ENCODE data around the gene NOL4L. TPM values are rescaled to one million over a fixed set of nuclear protein-coding genes. Genes with fewer than 3 reads are reported as not detected.

NOL4L gene
- total and polyA plus RNA-seq, 2 donors (not counting 3 experiments of a cell fraction or from before 2014, with no cell fraction given), result 55.2 to 79.6 TPM

GRCh38 chr20:32558526-32558925 is 26.6 kb downstream of the NOL4L start:
- H3K27ac ChIP-seq (ENCODE audit: insufficient read depth, low read depth, low read length), result no peak overlapping the region

DNA sequence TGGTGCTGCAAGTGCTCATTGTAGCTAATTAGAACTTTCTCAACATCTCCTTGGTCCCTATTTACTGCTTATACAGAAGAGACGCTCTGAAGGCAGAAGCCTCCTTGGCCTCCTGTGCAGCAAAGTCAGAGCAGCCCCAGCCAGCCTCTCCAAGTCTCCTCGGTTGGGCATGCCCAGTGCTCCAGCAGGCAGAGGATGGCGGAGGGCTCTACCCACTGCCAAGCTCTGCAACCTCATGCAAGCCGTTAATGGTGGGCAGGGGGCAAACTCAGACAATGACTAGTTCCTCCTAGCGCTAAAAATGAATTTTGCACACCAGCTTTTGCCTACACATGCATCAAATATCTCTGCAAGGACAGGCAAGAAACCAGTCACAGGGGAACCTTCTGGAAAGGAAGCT is 27.8 kb downstream of the NOL4L start:
- H3K36me3 ChIP-seq (ENCODE audit: control insufficient read depth in 2 of 2, extremely low read depth in 1 of 2, insufficient read depth in 2 of 2, low read length in 2 of 2), result no peaks in the 10 kb centered on the region
- intact Hi-C loops (cut with micrococcal nuclease), result no loop called here
- dilution Hi-C loops (cut with MboI; ENCODE audit: extremely low pct_ligation_motif_present, low sequenced_read_pairs), result no loop called here
- no peak overlapping the region for H2AFZ ChIP-seq (ENCODE audit: low read depth, low read length)
- FAIRE-seq, result no peak
- no peaks in the 10 kb centered on the region for H3K9me3 ChIP-seq (replicated peaks; ENCODE audit: control insufficient read depth, insufficient read depth, low read length)
- DNase-seq (ENCODE audit: low read depth, low spot score), result no peak
- no peaks in the 10 kb centered on the region for H4K20me1 ChIP-seq (replicated peaks; ENCODE audit: control insufficient read depth, extremely low read depth, insufficient read depth, low read length)
- H3K9me1 ChIP-seq (replicated peaks; ENCODE audit: control insufficient read depth, extremely low read depth, insufficient read depth, low read length), result no peaks in the 10 kb centered on the region
- H3K4me1 ChIP-seq (ENCODE audit: control insufficient read depth, extremely low read depth, insufficient read depth, low read length), result peaks cover 5% of the 10 kb centered on the region
- H3K27ac ChIP-seq (ENCODE audit: insufficient read depth, low read depth, low read length), result no peak overlapping the region
- H3K4me2 ChIP-seq (ENCODE audit: insufficient read depth, low read length), result no peak overlapping the region
- ChIA-PET POLR2A (no interaction called here), CTCF (interaction anchor here (1.2 to 1.6 kb wide), 3 partner anchors 11 to 34 kb away, joined by 3 to 6 read pairs (median 3); no protein-coding TSS in a partner anchor)
- H3K79me2 ChIP-seq (ENCODE audit: control insufficient read depth, insufficient read depth, low read length), result no peaks in the 10 kb centered on the region
- H3K9ac ChIP-seq (replicated peaks; ENCODE audit: extremely low read depth, insufficient read depth, low read length), result no peak overlapping the region
- no peaks in the 10 kb centered on the region for H3K27me3 ChIP-seq (ENCODE audit: control insufficient read depth in 2 of 2, insufficient read depth in 2 of 2, low read length in 2 of 2)
- TF ChIP-seq POLR2AphosphoS5 (IDR thresholded peaks at IDR 0.05; ENCODE audit: insufficient read depth, low read depth, low read length) (no peak), POLR2A (IDR thresholded peaks at IDR 0.05; ENCODE audit: low read depth, low read length) (no peak), MYC (IDR thresholded peaks at IDR 0.05; ENCODE audit: low read depth, low read length) (no peak), FOS (IDR thresholded peaks at IDR 0.05; ENCODE audit: borderline replicate concordance, insufficient read depth, low read length) (no peak), MAX (IDR thresholded peaks at IDR 0.05; ENCODE audit: insufficient read depth, insufficient read length) (no peak), EZH2 (IDR thresholded peaks at IDR 0.05; ENCODE audit: borderline replicate concordance, low read depth, low read length, severe bottlenecking) (no peak), JUN (IDR thresholded peaks at IDR 0.05; ENCODE audit: borderline replicate concordance, insufficient read depth, insufficient read length, low read depth) (no peak), CTCF (IDR thresholded peaks at IDR 0.05; ENCODE audit: extremely low read depth in 1 of 2, insufficient read depth in 1 of 2, low read depth in 1 of 2, low read length in 2 of 2) (no peak), GATA2 (IDR thresholded peaks at IDR 0.05; ENCODE audit: insufficient read depth, insufficient read length, low read depth, low read length) (no peak)
- no peak overlapping the region for H3K4me3 ChIP-seq (replicated peaks in 1 of 3; ENCODE audit: insufficient read depth in 1 of 3, low read depth in 1 of 3, low read length in 3 of 3)
- BruUV-seq (replicated peaks), result no TSS peak

More at GRCh38 chr20:32558526-32558925, 26.6 kb downstream of the NOL4L start:
- ChIA-PET CTCF (interaction anchor here (1.2 to 1.6 kb wide), 3 partner anchors 13 to 35 kb away, joined by 3 to 6 read pairs (median 3); no protein-coding TSS in a partner anchor), POLR2A (no interaction called here)
- no peak overlapping the region for H3K4me3 ChIP-seq (replicated peaks in 1 of 3; ENCODE audit: insufficient read depth in 1 of 3, low read depth in 1 of 3, low read length in 3 of 3)
- no peaks in the 10 kb centered on the region for H3K9me3 ChIP-seq (replicated peaks; ENCODE audit: control insufficient read depth, insufficient read depth, low read length)
- DNase-seq (ENCODE audit: low read depth, low spot score), result no peak
- H3K36me3 ChIP-seq (ENCODE audit: control insufficient read depth in 2 of 2, extremely low read depth in 1 of 2, insufficient read depth in 2 of 2, low read length in 2 of 2), result no peaks in the 10 kb centered on the region
- H3K79me2 ChIP-seq (ENCODE audit: control insufficient read depth, insufficient read depth, low read length), result no peaks in the 10 kb centered on the region
- TF ChIP-seq EZH2 (IDR thresholded peaks at IDR 0.05; ENCODE audit: borderline replicate concordance, low read depth, low read length, severe bottlenecking) (no peak), FOS (IDR thresholded peaks at IDR 0.05; ENCODE audit: borderline replicate concordance, insufficient read depth, low read length) (no peak), JUN (IDR thresholded peaks at IDR 0.05; ENCODE audit: borderline replicate concordance, insufficient read depth, insufficient read length, low read depth) (no peak), POLR2A (IDR thresholded peaks at IDR 0.05; ENCODE audit: low read depth, low read length) (no peak), MAX (IDR thresholded peaks at IDR 0.05; ENCODE audit: insufficient read depth, insufficient read length) (no peak)
- BruUV-seq (replicated peaks), result no TSS peak
- no peak for FAIRE-seq
- H3K9me1 ChIP-seq (replicated peaks; ENCODE audit: control insufficient read depth, extremely low read depth, insufficient read depth, low read length), result no peaks in the 10 kb centered on the region
- dilution Hi-C loops (cut with MboI; ENCODE audit: extremely low pct_ligation_motif_present, low sequenced_read_pairs) (no loop called here), intact Hi-C loops (cut with micrococcal nuclease) (no loop called here)
- no peak overlapping the region for H3K9ac ChIP-seq (replicated peaks; ENCODE audit: extremely low read depth, insufficient read depth, low read length)
- no peaks in the 10 kb centered on the region for H3K27me3 ChIP-seq (ENCODE audit: control insufficient read depth in 2 of 2, insufficient read depth in 2 of 2, low read length in 2 of 2)
- no peak overlapping the region for H2AFZ ChIP-seq (ENCODE audit: low read depth, low read length)
- H4K20me1 ChIP-seq (replicated peaks; ENCODE audit: control insufficient read depth, extremely low read depth, insufficient read depth, low read length), result no peaks in the 10 kb centered on the region
- no peak overlapping the region for H3K4me2 ChIP-seq (ENCODE audit: insufficient read depth, low read length)
- peaks cover 5% of the 10 kb centered on the region for H3K4me1 ChIP-seq (ENCODE audit: control insufficient read depth, extremely low read depth, insufficient read depth, low read length)

Measured in endothelial cell of umbilical vein (primary cell).